Measurements from ENCODE around the gene NRL. TPM values are rescaled to one million over a fixed set of nuclear protein-coding genes. Genes with fewer than 3 reads are reported as not detected.

The NRL gene
- polyA plus RNA-seq, 2 of the 4 experiments (the other 2 are of a cell fraction) = 0.93 to 0.97 TPM

GRCh38 chr14:24064091-24064795 is 50.5 kb downstream of the NRL start:
- no peak overlapping the region for H3K4me3 ChIP-seq
- no peaks in the 10 kb centered on the region for H3K4me1 ChIP-seq
- WGBS (ENCODE audit: missing lambda C conversion rate) = 60% methylated on average over 7 of the region's 7 CpGs
- H3K9me3 ChIP-seq = no peaks in the 10 kb centered on the region
- H3K27ac ChIP-seq = no peak overlapping the region
- no peak for FAIRE-seq
- no peak overlapping the region for H3K4me2 ChIP-seq
- TF ChIP-seq KDM1A (IDR thresholded peaks at IDR 0.05; ENCODE audit: low read depth) (no peak), RARB (CRISPR knock-in tag; IDR thresholded peaks at IDR 0.05) (no peak), MYC (IDR thresholded peaks at IDR 0.05; ENCODE audit: borderline replicate concordance, low read length) (no peak), NFE2L2 (conservative IDR thresholded peaks at IDR 0.05; ENCODE audit: low read length) (no peak), CBX2 (IDR thresholded peaks at IDR 0.05; ENCODE audit: borderline replicate concordance, low read depth) (no peak), ZSCAN20 (CRISPR knock-in tag; IDR thresholded peaks at IDR 0.05) (no peak), CEBPB (IDR thresholded peaks at IDR 0.05) (no peak), ESRRA (IDR thresholded peaks at IDR 0.05; ENCODE audit: borderline replicate concordance, low read length) (no peak), CHD4 (IDR thresholded peaks at IDR 0.05; ENCODE audit: borderline replicate concordance) (no peak)
- TF ChIP-seq, protein P1, sequence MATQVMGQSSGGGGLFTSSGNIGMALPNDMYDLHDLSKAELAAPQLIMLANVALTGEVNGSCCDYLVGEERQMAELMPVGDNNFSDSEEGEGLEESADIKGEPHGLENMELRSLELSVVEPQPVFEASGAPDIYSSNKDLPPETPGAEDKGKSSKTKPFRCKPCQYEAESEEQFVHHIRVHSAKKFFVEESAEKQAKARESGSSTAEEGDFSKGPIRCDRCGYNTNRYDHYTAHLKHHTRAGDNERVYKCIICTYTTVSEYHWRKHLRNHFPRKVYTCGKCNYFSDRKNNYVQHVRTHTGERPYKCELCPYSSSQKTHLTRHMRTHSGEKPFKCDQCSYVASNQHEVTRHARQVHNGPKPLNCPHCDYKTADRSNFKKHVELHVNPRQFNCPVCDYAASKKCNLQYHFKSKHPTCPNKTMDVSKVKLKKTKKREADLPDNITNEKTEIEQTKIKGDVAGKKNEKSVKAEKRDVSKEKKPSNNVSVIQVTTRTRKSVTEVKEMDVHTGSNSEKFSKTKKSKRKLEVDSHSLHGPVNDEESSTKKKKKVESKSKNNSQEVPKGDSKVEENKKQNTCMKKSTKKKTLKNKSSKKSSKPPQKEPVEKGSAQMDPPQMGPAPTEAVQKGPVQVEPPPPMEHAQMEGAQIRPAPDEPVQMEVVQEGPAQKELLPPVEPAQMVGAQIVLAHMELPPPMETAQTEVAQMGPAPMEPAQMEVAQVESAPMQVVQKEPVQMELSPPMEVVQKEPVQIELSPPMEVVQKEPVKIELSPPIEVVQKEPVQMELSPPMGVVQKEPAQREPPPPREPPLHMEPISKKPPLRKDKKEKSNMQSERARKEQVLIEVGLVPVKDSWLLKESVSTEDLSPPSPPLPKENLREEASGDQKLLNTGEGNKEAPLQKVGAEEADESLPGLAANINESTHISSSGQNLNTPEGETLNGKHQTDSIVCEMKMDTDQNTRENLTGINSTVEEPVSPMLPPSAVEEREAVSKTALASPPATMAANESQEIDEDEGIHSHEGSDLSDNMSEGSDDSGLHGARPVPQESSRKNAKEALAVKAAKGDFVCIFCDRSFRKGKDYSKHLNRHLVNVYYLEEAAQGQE (IDR thresholded peaks at IDR 0.05) = no peak
- ATAC-seq = no peak
- ChIA-PET POLR2A (interaction anchor here (0.7 kb wide), 2 partner anchors 45 to 96 kb away, joined by 6 to 8 read pairs; no protein-coding TSS in a partner anchor), CTCF (interaction anchor here (1.0 to 15.8 kb wide), 5 partner anchors 16 to 133 kb away, joined by 3 to 405 read pairs (median 7); partner anchors contain the start of gene PCK2)
- no peak for DNase-seq (ENCODE audit: low read depth in 1 of 2, low spot score in 1 of 2)

- Histone ChIP-seq H3K4me3 (no peak overlapping the region), H3K4me1 (no peaks in the 10 kb centered on the region), H3K27ac (no peak overlapping the region), H3K9me3 (no peaks in the 10 kb centered on the region), H3K4me2 (no peak overlapping the region)
- ATAC-seq (no peak), DNase-seq (ENCODE audit: low read depth in 1 of 2, low spot score in 1 of 2) (no peak), FAIRE-seq (no peak)
- TF ChIP-seq RAD21 (conservative IDR thresholded peaks at IDR 0.05 in 1 of 2, IDR thresholded peaks at IDR 0.05 in 1 of 2) = no peak
- CTCF ChIA-PET = interaction anchor here (1.7 to 15.8 kb wide), 3 partner anchors 17 to 42 kb away, joined by 7 to 405 read pairs (median 244); partner anchors contain the start of gene PCK2
- POLR2A ChIA-PET = interaction anchor here (0.7 kb wide), 2 partner anchors 46 to 97 kb away, joined by 6 to 8 read pairs; no protein-coding TSS in a partner anchor
- 57% methylated on average over 4 of the region's 4 CpGs for WGBS (ENCODE audit: missing lambda C conversion rate)
Observed at GRCh38 chr14:24063263-24063836, 51.4 kb downstream of the NRL start.

GRCh38 chr14:24062216-24062980 is 52.4 kb downstream of the NRL start:
- POLR2A ChIA-PET = interaction anchor here (0.9 kb wide), 1 partner anchor 11 kb away, joined by 3 read pairs; no protein-coding TSS in a partner anchor

More at GRCh38 chr14:24062216-24062980, 52.4 kb downstream of the NRL start:
- FAIRE-seq (no peak), ATAC-seq (no peak), DNase-seq (ENCODE audit: low read depth in 1 of 2, low spot score in 1 of 2) (no peak)
- Histone ChIP-seq H3K4me1 (no peaks in the 10 kb centered on the region), H3K27ac (no peak overlapping the region), H3K4me3 (no peak overlapping the region), H3K4me2 (no peak overlapping the region), H3K9me3 (no peaks in the 10 kb centered on the region)
- WGBS (ENCODE audit: missing lambda C conversion rate) = 71% methylated on average over 13 of the region's 14 CpGs
- CTCF ChIA-PET = interaction anchor here (0.6 to 15.8 kb wide), 8 partner anchors 9 to 234 kb away, joined by 3 to 405 read pairs (median 10); partner anchors contain the start of genes CPNE6 and PCK2
- TF ChIP-seq HDAC2 (IDR thresholded peaks at IDR 0.05) = no peak
